Mononuclear cell (primary cell): ENCODE results near the gene CHKB. TPM values are rescaled to one million over a fixed set of nuclear protein-coding genes. Genes with fewer than 3 reads are reported as not detected.

Source experiments
- H3K27me3 ChIP-seq: 2 replicates; pipeline ENCODE4 v1.6.0; 2011; ENCODE audit warnings: low read length, control low read depth; ENCODE audit not compliant: insufficient read depth
- H3K4me1 ChIP-seq: 2 replicates; pipeline ENCODE4 v1.5.1; 2011; ENCODE audit warnings: mild to moderate bottlenecking, low read length, control low read depth; ENCODE audit not compliant: insufficient read depth
- H3K4me3 ChIP-seq: 2 replicates; pipeline ENCODE4 v1.5.1; 2011; ENCODE audit warnings: mild to moderate bottlenecking, low read length, moderate library complexity
- H3K9me3 ChIP-seq: 2 replicates; pipeline ENCODE4 v1.5.1; 2011; ENCODE audit warnings: low read depth, mild to moderate bottlenecking, control low read depth, low read length
- total RNA-seq: library from RNA; depleted of rRNA; stranded (reverse); fragments of >200 nt; gene quantifications from one replicate; pipeline ENCODE4 v1.2.3, GENCODE V29; 2012

Gene CHKB
- total RNA-seq, 1 donor: 40.0 TPM

GRCh38 chr22:50606165-50606945, 23.7 kb upstream of the CHKB start:
- Histone ChIP-seq H3K4me1 (no peaks in the 10 kb centered on the region), H3K27me3 (peaks cover 30% of the 10 kb centered on the region), H3K4me3 (no peak overlapping the region), H3K9me3 (no peaks in the 10 kb centered on the region)

- H3K9me3 ChIP-seq: no peaks in the 10 kb centered on the region
- H3K4me1 ChIP-seq: no peaks in the 10 kb centered on the region
- peaks cover 30% of the 10 kb centered on the region for H3K27me3 ChIP-seq
- no peak overlapping the region for H3K4me3 ChIP-seq
Measured at GRCh38 chr22:50605613-50606074, 23.0 kb upstream of the CHKB start.

- peaks cover under 1% of the 10 kb centered on the region for H3K4me1 ChIP-seq
- H3K27me3 ChIP-seq: peaks cover 30% of the 10 kb centered on the region
- H3K9me3 ChIP-seq: no peaks in the 10 kb centered on the region
- no peak overlapping the region for H3K4me3 ChIP-seq
Measured at GRCh38 chr22:50605002-50605612, 22.5 kb upstream of the CHKB start.

GRCh38 chr22:50604256-50605001, 21.8 kb upstream of the CHKB start:
- Histone ChIP-seq H3K9me3 (no peaks in the 10 kb centered on the region), H3K4me1 (peaks cover 4% of the 10 kb centered on the region), H3K4me3 (no peak overlapping the region), H3K27me3 (peaks cover 37% of the 10 kb centered on the region)

GRCh38 chr22:50603511-50604255, 21.0 kb upstream of the CHKB start:
- Histone ChIP-seq H3K4me1 (peaks cover 4% of the 10 kb centered on the region), H3K27me3 (peaks cover 44% of the 10 kb centered on the region), H3K4me3 (no peak overlapping the region), H3K9me3 (no peaks in the 10 kb centered on the region)

- Histone ChIP-seq H3K4me3 (no peak overlapping the region), H3K4me1 (peaks cover 4% of the 10 kb centered on the region), H3K27me3 (peaks cover 52% of the 10 kb centered on the region), H3K9me3 (no peaks in the 10 kb centered on the region)
Measured at GRCh38 chr22:50602338-50602700, 19.7 kb upstream of the CHKB start.

- Histone ChIP-seq H3K9me3 (no peaks in the 10 kb centered on the region), H3K4me3 (no peak overlapping the region), H3K4me1 (peaks cover 4% of the 10 kb centered on the region), H3K27me3 (peaks cover 52% of the 10 kb centered on the region)
Measured at GRCh38 chr22:50601669-50602337, 19.2 kb upstream of the CHKB start.

- H3K27me3 ChIP-seq: peaks cover 52% of the 10 kb centered on the region
- no peaks in the 10 kb centered on the region for H3K9me3 ChIP-seq
- H3K4me3 ChIP-seq: no peak overlapping the region
- H3K4me1 ChIP-seq: peaks cover 4% of the 10 kb centered on the region
Measured at GRCh38 chr22:50600967-50601668, 18.5 kb upstream of the CHKB start.

GRCh38 chr22:50600538-50600937, 17.9 kb upstream of the CHKB start, which contains the start of gene MAPK8IP2:
MAPK8IP2 (plus strand) TSS chr22:50600793; CDS start chr22:50600819, 26 bp downstream.
- Histone ChIP-seq H3K4me1 (peaks cover 4% of the 10 kb centered on the region), H3K9me3 (no peaks in the 10 kb centered on the region), H3K27me3 (peaks cover 49% of the 10 kb centered on the region), H3K4me3 (no peak within 1 kb of the TSS)

- H3K9me3 ChIP-seq: no peaks in the 10 kb centered on the region
- no peak overlapping the region for H3K4me3 ChIP-seq
- peaks cover 4% of the 10 kb centered on the region for H3K4me1 ChIP-seq
- H3K27me3 ChIP-seq: peaks cover 46% of the 10 kb centered on the region
Measured at GRCh38 chr22:50599816-50600455, 17.3 kb upstream of the CHKB start.

GRCh38 chr22:50597097-50597496, 14.4 kb upstream of the CHKB start:
- Histone ChIP-seq H3K9me3 (no peaks in the 10 kb centered on the region), H3K4me3 (no peak overlapping the region), H3K27me3 (peaks cover 28% of the 10 kb centered on the region), H3K4me1 (peaks cover 4% of the 10 kb centered on the region)

- peaks cover 22% of the 10 kb centered on the region for H3K27me3 ChIP-seq
Measured at GRCh38 chr22:50595189-50595588, 12.5 kb upstream of the CHKB start.

GRCh38 chr22:50587407-50587806, 4.8 kb upstream of the CHKB start:
- Histone ChIP-seq H3K27me3 (no peaks in the 10 kb centered on the region), H3K4me1 (peaks cover 7% of the 10 kb centered on the region)

More at GRCh38 chr22:50595189-50595588, 12.5 kb upstream of the CHKB start:
- H3K4me3 ChIP-seq: no peak overlapping the region
- no peaks in the 10 kb centered on the region for H3K9me3 ChIP-seq
- H3K4me1 ChIP-seq: peaks cover 4% of the 10 kb centered on the region

More at GRCh38 chr22:50587407-50587806, 4.8 kb upstream of the CHKB start:
- no peak overlapping the region for H3K4me3 ChIP-seq
- H3K9me3 ChIP-seq: no peaks in the 10 kb centered on the region
